ENCODE results near the gene NFKBIA.

NFKBIA gene

DNA sequence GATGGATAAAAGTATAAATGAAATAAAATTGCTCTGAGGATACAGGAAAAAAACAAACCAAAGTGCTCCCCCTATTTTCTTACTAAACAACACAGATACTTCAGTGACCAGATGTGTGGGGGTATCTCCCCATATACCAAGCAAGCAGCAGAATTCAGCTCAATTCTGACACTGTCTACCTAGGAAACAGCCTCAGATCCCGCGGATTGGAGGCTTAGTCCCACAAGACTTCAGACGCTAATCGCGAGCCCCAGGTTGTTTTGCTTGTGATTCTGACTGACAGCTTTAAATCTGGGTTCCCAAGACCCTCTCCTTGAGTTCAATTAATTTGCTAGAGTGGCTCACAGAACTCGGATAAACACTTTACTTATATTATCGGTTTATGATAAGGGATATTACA is 17.3 kb downstream of the NFKBIA start:
- Histone ChIP-seq H3K27ac (ENCODE audit: poor library complexity, severe bottlenecking) (no peak overlapping the region), H3K9me3 (ENCODE audit: severe bottlenecking) (no peaks in the 10 kb centered on the region), H3K36me3 (ENCODE audit: low read depth) (no peaks in the 10 kb centered on the region), H3K4me3 (ENCODE audit: severe bottlenecking) (no peak overlapping the region), H3K27me3 (ENCODE audit: insufficient read depth, poor library complexity, severe bottlenecking) (no peaks in the 10 kb centered on the region), H3K4me1 (ENCODE audit: insufficient read depth, poor library complexity, severe bottlenecking) (no peaks in the 10 kb centered on the region)
- TF ChIP-seq, protein P1, sequence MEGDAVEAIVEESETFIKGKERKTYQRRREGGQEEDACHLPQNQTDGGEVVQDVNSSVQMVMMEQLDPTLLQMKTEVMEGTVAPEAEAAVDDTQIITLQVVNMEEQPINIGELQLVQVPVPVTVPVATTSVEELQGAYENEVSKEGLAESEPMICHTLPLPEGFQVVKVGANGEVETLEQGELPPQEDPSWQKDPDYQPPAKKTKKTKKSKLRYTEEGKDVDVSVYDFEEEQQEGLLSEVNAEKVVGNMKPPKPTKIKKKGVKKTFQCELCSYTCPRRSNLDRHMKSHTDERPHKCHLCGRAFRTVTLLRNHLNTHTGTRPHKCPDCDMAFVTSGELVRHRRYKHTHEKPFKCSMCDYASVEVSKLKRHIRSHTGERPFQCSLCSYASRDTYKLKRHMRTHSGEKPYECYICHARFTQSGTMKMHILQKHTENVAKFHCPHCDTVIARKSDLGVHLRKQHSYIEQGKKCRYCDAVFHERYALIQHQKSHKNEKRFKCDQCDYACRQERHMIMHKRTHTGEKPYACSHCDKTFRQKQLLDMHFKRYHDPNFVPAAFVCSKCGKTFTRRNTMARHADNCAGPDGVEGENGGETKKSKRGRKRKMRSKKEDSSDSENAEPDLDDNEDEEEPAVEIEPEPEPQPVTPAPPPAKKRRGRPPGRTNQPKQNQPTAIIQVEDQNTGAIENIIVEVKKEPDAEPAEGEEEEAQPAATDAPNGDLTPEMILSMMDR (IDR thresholded peaks at IDR 0.05; ENCODE audit: poor library complexity, severe bottlenecking), result no peak
- DNase-seq (ENCODE audit: low spot score) (no peak), ATAC-seq (ENCODE audit: low read depth) (no peak)

DNA sequence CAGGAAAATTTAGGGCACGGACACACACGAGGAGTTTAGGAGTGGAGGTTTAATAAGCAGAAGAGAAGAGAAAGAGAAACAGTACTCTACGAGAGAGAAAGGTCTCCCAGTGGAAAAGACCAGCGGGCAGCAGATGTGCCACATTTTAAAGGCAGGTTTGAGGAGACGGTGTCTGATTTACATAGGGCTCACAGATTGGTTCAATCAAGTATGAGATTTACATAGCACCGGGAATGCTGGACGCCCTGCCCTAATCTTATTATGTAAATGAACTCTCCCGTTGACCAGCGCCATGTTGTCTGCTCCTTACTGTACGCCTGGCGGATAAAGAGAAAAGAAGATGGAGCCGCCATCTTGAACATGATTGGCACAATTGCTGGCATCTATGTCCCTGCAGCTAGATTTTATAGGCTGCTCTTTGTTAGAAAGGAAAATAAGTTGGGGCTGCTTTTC is 17.9 kb downstream of the NFKBIA start:
- Histone ChIP-seq H3K4me1 (ENCODE audit: insufficient read depth, poor library complexity, severe bottlenecking) (no peaks in the 10 kb centered on the region), H3K27ac (ENCODE audit: poor library complexity, severe bottlenecking) (no peak overlapping the region), H3K27me3 (ENCODE audit: insufficient read depth, poor library complexity, severe bottlenecking) (no peaks in the 10 kb centered on the region), H3K36me3 (ENCODE audit: low read depth) (no peaks in the 10 kb centered on the region), H3K4me3 (ENCODE audit: severe bottlenecking) (no peak overlapping the region), H3K9me3 (ENCODE audit: severe bottlenecking) (no peaks in the 10 kb centered on the region)
- no peak for DNase-seq (ENCODE audit: low spot score)
- ATAC-seq (ENCODE audit: low read depth), result no peak
- TF ChIP-seq, protein P1 (IDR thresholded peaks at IDR 0.05; ENCODE audit: poor library complexity, severe bottlenecking), result no peak

DNA sequence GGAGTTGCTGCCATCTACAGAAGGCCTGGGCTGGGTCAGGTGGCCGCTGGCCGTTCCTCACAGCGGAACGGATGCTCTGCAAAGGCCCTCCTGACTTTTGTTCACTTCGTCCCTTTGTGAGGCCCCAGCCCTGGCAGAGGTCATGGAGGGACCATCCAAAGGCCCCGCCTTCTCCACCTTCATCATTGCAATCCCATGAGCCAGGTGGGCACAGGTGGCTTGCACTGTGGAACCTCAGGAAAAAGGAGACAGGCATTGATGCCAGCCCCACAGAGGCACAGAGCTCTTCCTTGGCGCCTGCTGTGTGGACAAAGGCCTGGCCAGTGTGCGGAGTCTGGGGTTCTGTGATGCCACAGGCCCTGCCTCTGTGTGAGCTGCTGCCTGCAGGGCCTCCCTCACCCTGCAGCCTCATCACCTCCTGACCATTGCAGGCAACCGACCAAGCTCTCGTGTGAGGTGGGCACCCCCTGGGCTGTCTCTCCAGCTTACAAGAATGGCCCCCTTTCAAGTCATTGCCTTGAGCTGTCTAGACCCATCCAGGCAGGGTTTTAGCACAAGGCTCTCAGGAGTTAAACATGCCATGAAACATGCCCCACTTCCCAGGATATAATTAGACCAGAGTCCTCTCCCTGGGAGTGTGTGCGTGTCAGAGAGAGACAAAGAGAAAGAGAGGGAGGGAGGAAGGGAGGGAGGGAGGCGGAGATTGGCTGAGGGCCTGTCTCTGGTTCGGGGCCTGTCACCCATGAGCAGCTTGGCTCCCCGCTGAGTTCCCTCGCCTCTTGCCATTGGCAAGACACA is 19.3 kb downstream of the NFKBIA start:
- Histone ChIP-seq H3K36me3 (ENCODE audit: low read depth) (no peaks in the 10 kb centered on the region), H3K9me3 (ENCODE audit: severe bottlenecking) (no peaks in the 10 kb centered on the region), H3K27me3 (ENCODE audit: insufficient read depth, poor library complexity, severe bottlenecking) (no peaks in the 10 kb centered on the region), H3K27ac (ENCODE audit: poor library complexity, severe bottlenecking) (no peak overlapping the region), H3K4me1 (ENCODE audit: insufficient read depth, poor library complexity, severe bottlenecking) (peaks cover 3% of the 10 kb centered on the region), H3K4me3 (ENCODE audit: severe bottlenecking) (no peak overlapping the region)
- peak; percentile 39; the same call in 1 of the 3 replicates for ATAC-seq (ENCODE audit: low read depth)
- TF ChIP-seq, protein P1 (IDR thresholded peaks at IDR 0.05; ENCODE audit: poor library complexity, severe bottlenecking), result no peak
- DNase-seq (ENCODE audit: low spot score), result no peak

DNA sequence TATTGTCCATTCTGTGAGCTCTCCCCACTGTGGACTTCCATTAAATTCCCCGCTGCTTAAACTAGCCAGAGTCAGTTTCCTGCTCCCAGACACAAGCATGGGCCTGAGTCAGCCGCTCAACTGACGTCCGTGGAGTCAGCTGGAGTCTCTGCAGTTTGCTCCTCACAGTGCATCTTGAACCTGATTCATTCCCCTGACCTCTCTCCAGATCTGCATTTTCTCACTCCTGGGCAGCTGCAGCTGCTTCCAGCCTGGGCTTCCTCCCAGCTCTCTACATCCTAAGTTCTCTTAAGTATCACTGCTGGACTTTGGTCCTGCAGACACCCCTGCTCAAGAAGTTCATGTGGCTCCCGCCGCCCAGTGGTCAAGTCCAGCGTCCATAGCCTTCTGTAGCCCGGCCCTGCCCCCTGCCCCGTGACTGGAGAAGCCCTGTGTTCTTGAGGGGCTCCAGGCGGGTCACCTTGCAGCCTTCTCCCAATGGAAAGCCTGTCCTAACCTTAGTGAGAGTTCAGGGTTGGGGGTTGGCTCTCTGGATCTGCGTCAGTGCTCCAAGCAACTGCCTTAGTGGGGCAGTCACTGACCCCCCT is 20.0 kb downstream of the NFKBIA start:
- ATAC-seq (ENCODE audit: low read depth) (peak; percentile 21; the same call in 1 of the 3 replicates), DNase-seq (ENCODE audit: low spot score) (no peak)
- peaks cover 3% of the 10 kb centered on the region for H3K4me1 ChIP-seq (ENCODE audit: insufficient read depth, poor library complexity, severe bottlenecking)

More for the DNA sequence above, 20.0 kb downstream of the NFKBIA start:
- Histone ChIP-seq H3K27me3 (ENCODE audit: insufficient read depth, poor library complexity, severe bottlenecking) (no peaks in the 10 kb centered on the region), H3K27ac (ENCODE audit: poor library complexity, severe bottlenecking) (no peak overlapping the region), H3K36me3 (ENCODE audit: low read depth) (no peaks in the 10 kb centered on the region), H3K9me3 (ENCODE audit: severe bottlenecking) (no peaks in the 10 kb centered on the region), H3K4me3 (ENCODE audit: severe bottlenecking) (no peak overlapping the region)
- TF ChIP-seq, protein P1 (IDR thresholded peaks at IDR 0.05; ENCODE audit: poor library complexity, severe bottlenecking), result no peak
